Measurements from ENCODE around the gene MGLL.

- TF ChIP-seq GATA3 (IDR thresholded peaks at IDR 0.05; ENCODE audit: low read depth, low read length) (no peak), GATA2 (IDR thresholded peaks at IDR 0.05; ENCODE audit: low read depth, low read length) (no peak)
Measured at GRCh38 chr3:127779747-127780146, 42.6 kb downstream of the MGLL start.
